AG04450 (cell line): Measurements from ENCODE around the gene SPOP. TPM values are rescaled to one million over a fixed set of nuclear protein-coding genes. Genes with fewer than 3 reads are reported as not detected.

Experiments used
- CTCF ChIA-PET: fragments of 300-600, 350-600 bp; formaldehyde crosslinking; extraction: SDS; loops from one replicate; lab custom pipeline; 2022; ENCODE audit warnings: antibody characterized with exemption, inconsistent platforms; lab: Charles Lee
- POLR2A ChIA-PET: fragments of 350-600 bp; formaldehyde crosslinking; extraction: SDS; loops from one replicate; lab custom pipeline; 2021; ENCODE audit warnings: antibody characterized with exemption, inconsistent platforms; lab: Yijun Ruan, JAX
- DNase-seq: peaks from one replicate; pipeline ENCODE4 v3.0.0-alpha.2; 2011; ENCODE audit warnings: low read depth, low spot score
- H3K27ac ChIP-seq: one replicate; pipeline ENCODE4 v1.5.1; 2012; ENCODE audit warnings: low read depth, low read length, control low read depth
- H3K27me3 ChIP-seq: one replicate; pipeline ENCODE4 v1.6.0; 2012; ENCODE audit warnings: low read length; ENCODE audit not compliant: control insufficient read depth, insufficient read depth
- H3K4me3 ChIP-seq: 2 replicates; pipeline ENCODE4 v1.5.1; 2011; ENCODE audit warnings: mild to moderate bottlenecking, low read depth, low read length, control low read depth
- H3K9me3 ChIP-seq: 2 replicates; pipeline ENCODE4 v1.5.1; 2012; ENCODE audit warnings: low read length; ENCODE audit not compliant: control insufficient read depth, insufficient read depth
- polyA plus RNA-seq: library from polyadenylated mRNA; depleted of rRNA; stranded (reverse); fragments of >200 nt; gene quantifications from 2 replicates; pipeline ENCODE4 v1.2.3, GENCODE V29; 2011
- TF ChIP-seq, protein P1 (sequence below): IDR thresholded peaks from 2 replicates; pipeline ENCODE4 v1.5.1; 2011; ENCODE audit warnings: low read depth, low read length, control low read depth, inconsistent platforms

Gene SPOP
- polyA plus RNA-seq, 1 experiment = 51.6 TPM

DNA sequence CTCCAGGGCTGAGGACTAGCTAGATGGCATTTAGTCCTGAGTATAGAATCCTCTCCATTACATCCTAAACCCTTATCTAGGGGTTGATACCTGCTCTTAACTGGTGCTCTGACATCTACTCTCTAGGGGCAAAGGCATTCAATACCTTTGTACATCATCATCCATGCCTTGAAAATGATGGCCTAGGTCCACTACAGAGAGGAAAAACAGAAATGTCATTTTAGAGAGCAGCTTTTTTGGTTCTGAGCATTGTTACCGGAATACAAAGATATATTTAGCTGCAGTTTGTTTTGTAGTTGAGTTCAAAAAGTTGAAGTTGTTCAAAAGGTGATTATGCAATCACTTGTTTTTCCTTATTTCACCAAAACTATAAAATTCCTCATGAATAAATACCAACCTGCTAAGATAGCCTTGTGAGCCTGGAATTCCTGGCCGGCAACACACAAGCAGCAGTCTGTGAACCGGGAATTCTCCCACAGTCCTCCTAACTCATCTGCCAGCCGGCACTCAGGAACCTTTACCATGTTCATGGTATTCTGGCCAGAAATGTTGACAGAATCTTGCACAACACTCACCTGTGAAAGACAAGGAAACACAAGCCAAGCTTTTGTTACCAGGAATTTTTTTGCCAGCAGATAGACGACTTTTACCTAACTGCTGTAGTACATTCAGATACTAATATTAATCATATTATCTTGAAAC is 66.9 kb downstream of the SPOP start:
- CTCF ChIA-PET = no interaction called here

DNA sequence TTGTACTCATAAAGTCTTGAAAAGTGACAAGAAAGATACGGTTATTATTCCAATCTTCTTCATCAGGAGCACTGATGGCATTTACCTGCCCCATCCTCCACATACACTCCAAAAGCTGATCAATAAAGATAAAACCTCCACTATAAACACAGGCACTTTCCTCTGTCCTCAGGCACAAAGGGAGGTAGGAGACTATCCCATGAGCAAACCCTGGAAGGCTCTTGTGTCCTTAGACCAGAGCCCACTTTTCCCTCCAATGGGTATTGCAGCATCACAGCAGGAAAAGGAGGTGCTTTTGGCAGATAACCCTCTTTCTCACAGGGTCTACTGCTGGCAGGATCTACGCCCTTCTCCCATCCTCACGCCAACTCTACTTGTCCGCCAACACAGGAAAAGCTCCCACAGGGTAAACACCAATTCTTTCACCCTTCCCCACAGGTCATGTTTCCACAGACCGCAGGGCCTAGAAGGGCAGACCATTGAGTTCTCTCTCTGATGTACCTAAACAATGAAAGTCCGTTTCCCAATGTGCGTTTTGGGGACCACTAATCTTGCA is 73.5 kb downstream of the SPOP start:
- no peaks in the 10 kb centered on the region for H3K9me3 ChIP-seq
- ChIA-PET POLR2A (no interaction called here), CTCF (no interaction called here)
- no peak overlapping the region for H3K27ac ChIP-seq
- no peak for DNase-seq
- TF ChIP-seq, protein P1, sequence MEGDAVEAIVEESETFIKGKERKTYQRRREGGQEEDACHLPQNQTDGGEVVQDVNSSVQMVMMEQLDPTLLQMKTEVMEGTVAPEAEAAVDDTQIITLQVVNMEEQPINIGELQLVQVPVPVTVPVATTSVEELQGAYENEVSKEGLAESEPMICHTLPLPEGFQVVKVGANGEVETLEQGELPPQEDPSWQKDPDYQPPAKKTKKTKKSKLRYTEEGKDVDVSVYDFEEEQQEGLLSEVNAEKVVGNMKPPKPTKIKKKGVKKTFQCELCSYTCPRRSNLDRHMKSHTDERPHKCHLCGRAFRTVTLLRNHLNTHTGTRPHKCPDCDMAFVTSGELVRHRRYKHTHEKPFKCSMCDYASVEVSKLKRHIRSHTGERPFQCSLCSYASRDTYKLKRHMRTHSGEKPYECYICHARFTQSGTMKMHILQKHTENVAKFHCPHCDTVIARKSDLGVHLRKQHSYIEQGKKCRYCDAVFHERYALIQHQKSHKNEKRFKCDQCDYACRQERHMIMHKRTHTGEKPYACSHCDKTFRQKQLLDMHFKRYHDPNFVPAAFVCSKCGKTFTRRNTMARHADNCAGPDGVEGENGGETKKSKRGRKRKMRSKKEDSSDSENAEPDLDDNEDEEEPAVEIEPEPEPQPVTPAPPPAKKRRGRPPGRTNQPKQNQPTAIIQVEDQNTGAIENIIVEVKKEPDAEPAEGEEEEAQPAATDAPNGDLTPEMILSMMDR = no peak
- no peaks in the 10 kb centered on the region for H3K27me3 ChIP-seq
- H3K4me3 ChIP-seq = no peak overlapping the region

More for the DNA sequence above, 66.9 kb downstream of the SPOP start:
- POLR2A ChIA-PET = interaction anchor here (0.6 kb wide), 1 partner anchor 1597 kb away, joined by 3 read pairs; no protein-coding TSS in a partner anchor
- TF ChIP-seq, protein P1 = no peak
- H3K27ac ChIP-seq = no peak overlapping the region
- no peaks in the 10 kb centered on the region for H3K27me3 ChIP-seq
- no peak for DNase-seq
- no peaks in the 10 kb centered on the region for H3K9me3 ChIP-seq
- H3K4me3 ChIP-seq = no peak overlapping the region

DNA sequence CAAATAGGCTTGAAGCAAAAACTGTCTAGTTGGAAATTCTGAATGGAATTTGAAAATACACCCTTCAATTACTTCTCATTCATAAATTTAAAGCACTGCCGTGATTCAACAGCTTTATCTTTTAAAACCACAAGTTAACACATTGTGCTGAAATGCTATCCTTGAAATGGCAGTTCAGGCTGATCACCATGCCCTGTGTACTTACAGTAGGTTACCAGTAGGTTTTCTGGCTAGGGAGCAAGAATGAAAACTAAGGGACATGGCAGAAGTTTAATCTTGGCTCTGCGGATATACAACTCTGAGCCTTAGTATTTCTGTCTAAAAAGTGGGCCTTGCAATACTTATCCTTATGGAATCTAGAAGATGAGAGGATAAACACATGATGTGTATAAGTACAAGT is 74.2 kb downstream of the SPOP start:
- TF ChIP-seq, protein P1 = peak; percentile 13; the same call in 1 of the 2 replicates
- DNase-seq = no peak
- ChIA-PET POLR2A (no interaction called here), CTCF (interaction anchor here (0.8 kb wide), 1 partner anchor 74 kb away, joined by 11 read pairs; no protein-coding TSS in a partner anchor)
- Histone ChIP-seq H3K9me3 (no peaks in the 10 kb centered on the region), H3K4me3 (no peak overlapping the region), H3K27me3 (no peaks in the 10 kb centered on the region), H3K27ac (no peak overlapping the region)

DNA sequence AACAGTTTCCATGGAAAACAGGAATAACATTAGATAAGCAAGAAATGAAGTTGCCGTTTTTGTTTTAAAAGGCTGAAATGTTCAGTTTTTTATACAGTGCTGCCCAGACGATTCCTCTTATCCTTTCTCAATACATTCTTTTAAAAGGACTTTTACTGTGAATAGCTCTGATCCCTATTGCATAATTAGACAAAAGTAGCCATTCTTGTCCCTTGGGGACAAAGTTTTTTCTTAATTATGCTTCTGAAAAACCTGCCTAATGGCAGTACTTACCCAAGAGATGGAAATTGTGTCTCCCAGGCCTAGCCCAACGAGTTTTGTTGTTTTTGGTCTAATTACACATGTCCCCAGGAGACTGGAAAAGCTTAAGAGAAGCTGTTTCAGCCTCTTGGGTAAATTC is 74.7 kb downstream of the SPOP start:
- POLR2A ChIA-PET = no interaction called here
- TF ChIP-seq, protein P1 = no peak
- Histone ChIP-seq H3K4me3 (no peak overlapping the region), H3K27me3 (no peaks in the 10 kb centered on the region), H3K27ac (no peak overlapping the region), H3K9me3 (no peaks in the 10 kb centered on the region)
- no peak for DNase-seq
- CTCF ChIA-PET = interaction anchor here (0.7 to 2.0 kb wide), 3 partner anchors 33 to 74 kb away, joined by 3 to 11 read pairs (median 4); no protein-coding TSS in a partner anchor

DNA sequence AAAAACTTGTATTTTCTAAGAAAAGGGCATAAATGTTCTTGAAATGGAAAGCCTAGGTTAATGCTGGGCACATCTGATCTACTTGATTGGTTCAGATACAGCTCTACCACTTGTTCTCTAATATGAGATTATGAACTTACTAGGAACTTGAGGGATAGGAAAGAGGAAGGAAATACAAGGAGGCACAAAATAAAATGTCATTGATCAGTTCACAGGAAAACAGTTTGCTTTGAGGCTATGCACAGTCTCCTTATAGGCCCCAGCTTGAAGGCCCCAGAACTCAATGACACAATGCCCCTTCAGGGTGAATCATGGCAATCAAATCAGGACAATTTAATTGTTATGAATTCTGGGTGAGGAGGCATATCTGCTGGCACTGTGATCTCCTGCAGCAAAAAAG is 75.1 kb downstream of the SPOP start:
- CTCF ChIA-PET = interaction anchor here (0.5 to 2.0 kb wide), 3 partner anchors 33 to 88 kb away, joined by 3 to 5 read pairs (median 4); no protein-coding TSS in a partner anchor
- no peak for DNase-seq
- H3K9me3 ChIP-seq = no peaks in the 10 kb centered on the region
- POLR2A ChIA-PET = no interaction called here
- TF ChIP-seq, protein P1 = no peak
- no peak overlapping the region for H3K4me3 ChIP-seq
- H3K27me3 ChIP-seq = no peaks in the 10 kb centered on the region
- H3K27ac ChIP-seq = no peak overlapping the region
